Epithelial cell of esophagus (primary cell): ENCODE results near the gene IL17RD.

Source experiments
- DNase-seq: peaks from one replicate; pipeline ENCODE4 v3.0.0; 2010; ENCODE audit warnings: low read depth
- H3K4me3 ChIP-seq: 2 replicates; pipeline ENCODE4 v1.5.1; 2011; ENCODE audit warnings: mild to moderate bottlenecking, low read length, control low read depth
- CTCF ChIP-seq: IDR thresholded peaks from 2 replicates; pipeline ENCODE4 v1.5.1; 2011; ENCODE audit warnings: low read depth, mild to moderate bottlenecking, low read length, control low read depth, inconsistent platforms; ENCODE audit not compliant: insufficient read depth; ENCODE audit errors: missing control alignments

IL17RD gene

GRCh38 chr3:57053122-57053521, 112.0 kb downstream of the IL17RD start:
- TF ChIP-seq CTCF, result no peak
- no peak overlapping the region for H3K4me3 ChIP-seq
- no peak for DNase-seq

- TF ChIP-seq CTCF, result no peak
- DNase-seq, result no peak
- H3K4me3 ChIP-seq, result no peak overlapping the region
Measured at GRCh38 chr3:57052662-57053061, 112.5 kb downstream of the IL17RD start.

GRCh38 chr3:57048728-57049127, 116.4 kb downstream of the IL17RD start:
- peak; percentile 38 for DNase-seq
- H3K4me3 ChIP-seq, result no peak overlapping the region
- no peak for TF ChIP-seq CTCF

GRCh38 chr3:57048052-57048671, 117.0 kb downstream of the IL17RD start:
- no peak overlapping the region for H3K4me3 ChIP-seq
- no peak for TF ChIP-seq CTCF
- DNase-seq, result no peak

GRCh38 chr3:57046101-57046765, 118.9 kb downstream of the IL17RD start:
- TF ChIP-seq CTCF, result no peak
- H3K4me3 ChIP-seq, result no peak overlapping the region
- no peak for DNase-seq

- H3K4me3 ChIP-seq, result no peak overlapping the region
- DNase-seq, result no peak
Measured at GRCh38 chr3:57043518-57043917, 121.6 kb downstream of the IL17RD start.

More at GRCh38 chr3:57043518-57043917, 121.6 kb downstream of the IL17RD start:
- TF ChIP-seq CTCF, result no peak
